DMS153 treated with DMSO at 0.1 percent for 48 hours (cell line): Measurements from ENCODE around the gene CYP4A22.
"Not testable (repeated sequence)": the region's sequence is repeated elsewhere in the genome, so short reads cannot be mapped to it uniquely, and the experiment has no call there.

Source experiments
- DNase-seq: peaks from one replicate; lab custom pipeline; 2025; ENCODE audit not compliant: unreplicated experiment; lab: John Stamatoyannopoulos, UW

CYP4A22 gene

GRCh38 chr1:47156457-47156856 lies 19.2 kb downstream of the CYP4A22 start:
- not testable (repeated sequence) for DNase-seq

DNA sequence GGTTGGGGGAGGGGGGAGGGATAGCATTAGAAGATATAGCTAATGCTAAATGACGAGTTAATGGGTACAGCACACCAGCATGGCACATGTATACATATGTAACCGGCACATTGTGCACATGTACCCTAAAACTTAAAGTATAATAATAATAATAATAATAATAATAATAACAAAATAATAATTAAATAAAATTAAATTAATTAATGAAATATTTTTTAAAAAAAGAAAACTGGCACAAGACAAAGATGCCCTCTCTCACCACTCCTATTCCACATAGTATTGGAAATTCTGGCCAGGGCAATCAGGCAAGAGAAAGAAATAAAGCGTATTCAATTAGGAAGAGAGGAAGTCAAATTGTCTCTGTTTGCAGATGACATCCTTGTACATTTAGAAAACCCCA lies 20.7 kb downstream of the CYP4A22 start:
- DNase-seq = not testable (repeated sequence)

DNA sequence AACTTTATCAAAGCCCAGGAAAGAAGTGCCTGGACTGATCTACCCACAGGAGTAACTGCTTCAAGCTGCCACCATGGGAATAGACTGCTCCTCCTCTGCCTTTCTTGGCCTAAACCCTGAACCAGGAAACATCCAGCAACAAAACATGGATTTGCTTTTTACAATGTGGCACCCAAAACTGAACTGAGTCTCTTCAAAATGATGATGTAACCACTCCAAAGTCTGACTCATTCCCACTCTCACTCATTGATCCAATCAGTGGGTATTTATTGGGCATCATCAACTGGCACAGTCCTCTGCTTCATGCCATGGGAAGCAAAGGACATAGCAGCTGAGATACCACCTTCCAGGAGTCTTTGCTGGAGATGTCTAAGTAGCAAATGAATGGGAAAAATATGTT lies 23.5 kb downstream of the CYP4A22 start:
- DNase-seq = no peak

DNA sequence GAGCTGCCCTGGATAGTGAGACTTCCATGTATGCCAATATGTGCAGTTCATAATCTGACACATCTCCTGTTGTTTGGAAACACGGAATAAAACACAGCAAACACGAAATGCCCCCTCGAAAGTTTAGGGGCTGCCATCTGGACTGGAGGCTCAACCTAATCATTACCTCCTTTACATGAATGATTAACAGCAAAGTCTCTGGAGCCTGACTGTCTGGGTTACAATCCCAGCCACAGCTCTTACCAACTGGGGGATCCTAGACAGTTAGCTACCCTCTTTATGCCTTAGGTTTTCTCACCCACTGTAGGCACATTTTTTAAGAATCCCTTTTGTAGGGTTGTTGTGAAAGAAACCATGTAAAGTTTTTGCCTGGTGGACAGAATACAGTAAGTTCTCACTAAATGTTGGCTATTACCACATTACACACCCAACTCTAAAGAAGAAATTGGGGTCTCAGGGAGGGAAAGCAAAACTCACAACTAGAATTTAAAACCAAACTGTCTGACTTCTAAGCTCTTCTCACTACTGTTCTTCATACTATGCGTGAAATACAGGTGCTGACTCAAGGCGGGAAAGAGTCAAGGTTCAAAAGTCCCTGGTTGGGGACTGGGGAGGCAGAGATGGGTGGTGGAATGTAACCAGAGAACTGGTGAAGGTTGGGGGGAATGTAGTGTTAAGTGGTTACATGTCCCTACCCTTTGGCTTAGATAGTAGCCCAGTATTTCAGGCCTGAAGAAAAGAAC lies 24.2 kb downstream of the CYP4A22 start:
- DNase-seq = no peak

GRCh38 chr1:47164552-47164951 lies 27.3 kb downstream of the CYP4A22 start:
- DNase-seq = no peak

DNA sequence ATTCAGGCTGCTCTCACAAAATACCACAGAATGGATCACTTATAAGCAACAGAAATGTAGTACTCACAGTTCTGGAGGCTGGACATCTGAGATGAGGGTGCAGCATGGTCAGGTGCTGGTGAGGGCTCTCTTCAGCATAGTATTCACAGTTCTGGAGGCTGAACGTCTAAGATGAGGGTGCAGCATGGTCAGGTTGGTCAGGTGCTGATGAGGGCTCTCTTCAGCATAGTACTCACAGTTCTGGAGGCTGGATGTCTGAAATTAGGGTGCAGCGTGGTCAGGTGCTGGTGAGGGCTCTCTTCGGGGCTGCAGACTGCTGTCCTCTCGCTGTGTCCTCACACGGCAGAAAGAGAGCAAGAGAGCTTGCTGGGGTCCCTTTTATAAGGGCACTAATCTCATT lies 35.5 kb downstream of the CYP4A22 start:
- DNase-seq = no peak

DNA sequence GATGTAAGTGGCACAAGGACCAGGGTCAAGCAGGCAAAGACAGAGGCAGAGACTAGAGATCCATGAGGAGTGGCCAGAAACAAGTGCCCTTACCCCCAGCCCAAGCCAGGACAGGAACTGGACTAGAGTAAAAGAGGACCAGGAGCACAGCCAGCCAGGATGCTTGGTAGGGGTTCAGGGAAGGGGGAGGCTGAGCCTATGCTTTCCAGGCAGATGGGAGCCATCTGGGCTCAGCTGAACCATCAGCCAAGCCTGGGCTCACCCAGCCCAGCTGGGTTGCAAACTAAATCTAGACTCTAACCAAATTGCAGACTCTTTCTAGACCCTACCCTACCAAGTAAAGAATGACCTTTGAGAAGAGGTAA lies 37.4 kb downstream of the CYP4A22 start:
- DNase-seq = no peak

DNA sequence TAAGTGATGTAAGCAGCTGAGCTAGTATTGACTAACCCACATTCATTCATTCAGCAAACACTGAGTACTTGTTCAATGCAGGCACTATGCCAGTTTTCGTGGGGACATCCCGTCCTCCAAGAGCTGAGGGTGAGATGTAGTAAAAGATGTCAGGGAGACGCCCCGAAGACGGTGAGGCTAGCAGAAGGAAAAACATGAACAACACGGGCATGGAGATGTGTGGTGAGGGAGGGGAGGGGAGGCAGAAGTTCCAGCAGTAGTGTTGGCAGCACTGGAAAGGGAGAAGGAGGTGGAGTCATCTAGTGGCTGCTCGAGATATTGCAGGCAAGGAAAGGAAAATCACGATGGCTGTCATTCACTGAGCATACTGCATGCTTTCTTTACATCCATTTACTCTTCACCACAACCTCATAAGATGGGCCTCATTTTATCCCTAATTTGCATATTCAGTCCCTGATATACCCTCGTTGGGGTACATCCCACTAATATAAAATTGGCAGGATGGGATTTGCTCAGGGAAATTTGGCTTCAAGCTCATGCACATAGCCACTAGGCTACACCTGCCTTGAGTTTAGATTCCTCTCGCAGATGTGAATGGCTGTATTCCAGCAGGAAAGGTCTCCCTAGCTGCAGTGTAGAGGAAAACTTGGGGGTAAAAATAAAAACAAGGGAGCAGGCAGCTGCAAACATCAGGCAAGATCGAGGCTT lies 38.1 kb downstream of the CYP4A22 start:
- DNase-seq = peak; percentile 60

GRCh38 chr1:47178020-47178419 lies 40.8 kb downstream of the CYP4A22 start:
- no peak for DNase-seq

DNA sequence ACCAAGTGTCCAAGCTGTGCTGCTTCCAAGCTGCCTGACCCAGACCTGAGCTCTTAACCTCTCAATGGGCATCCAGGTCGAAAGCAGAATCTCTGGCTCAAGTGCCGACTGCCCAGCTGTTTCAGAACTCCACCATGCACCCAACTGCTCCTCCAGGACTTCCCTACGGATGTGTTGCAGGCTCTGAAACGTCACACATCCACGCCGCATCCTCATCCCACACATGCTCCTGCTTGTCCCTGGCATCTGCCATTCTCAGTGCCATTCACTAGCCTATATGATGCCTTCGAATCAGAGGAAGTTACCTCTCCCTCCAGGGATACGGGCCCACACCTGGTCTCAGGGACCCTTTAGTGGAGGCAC lies 41.4 kb downstream of the CYP4A22 start:
- no peak for DNase-seq

- DNase-seq = peak; percentile 95
These were observed 42.1 kb downstream of the CYP4A22 start for GRCh38 chr1:47179017-47179987.

DNA sequence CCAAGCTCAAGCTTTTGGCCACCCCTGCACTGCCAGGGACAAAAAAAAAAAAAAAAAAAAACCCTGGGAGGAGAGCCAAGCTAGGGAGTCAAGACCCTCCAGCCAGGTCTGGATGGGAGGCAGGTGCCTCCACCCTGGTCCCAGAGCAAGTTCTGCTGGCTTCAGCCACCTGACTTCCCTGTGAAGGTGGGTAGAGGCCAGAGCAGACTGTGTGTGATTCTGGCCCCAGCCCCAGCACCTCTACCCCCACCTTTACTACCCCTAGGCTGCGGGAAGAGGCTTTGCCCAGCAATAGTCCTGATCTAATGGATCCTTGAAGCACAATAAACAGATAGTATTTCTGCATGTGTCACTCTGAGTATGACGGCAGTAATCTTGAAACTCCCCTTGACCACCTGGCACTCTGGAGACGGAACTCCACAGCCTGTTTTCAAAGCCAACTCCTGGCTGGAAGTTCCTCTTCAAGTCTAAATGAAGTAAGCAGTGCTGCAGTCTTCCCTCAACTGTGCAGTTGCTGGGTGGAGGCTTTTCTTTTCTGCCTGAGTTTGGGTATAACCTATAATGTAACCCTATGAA lies 42.8 kb downstream of the CYP4A22 start:
- DNase-seq = no peak

- DNase-seq = no peak
These were observed 43.4 kb downstream of the CYP4A22 start for GRCh38 chr1:47180603-47181094.

DNA sequence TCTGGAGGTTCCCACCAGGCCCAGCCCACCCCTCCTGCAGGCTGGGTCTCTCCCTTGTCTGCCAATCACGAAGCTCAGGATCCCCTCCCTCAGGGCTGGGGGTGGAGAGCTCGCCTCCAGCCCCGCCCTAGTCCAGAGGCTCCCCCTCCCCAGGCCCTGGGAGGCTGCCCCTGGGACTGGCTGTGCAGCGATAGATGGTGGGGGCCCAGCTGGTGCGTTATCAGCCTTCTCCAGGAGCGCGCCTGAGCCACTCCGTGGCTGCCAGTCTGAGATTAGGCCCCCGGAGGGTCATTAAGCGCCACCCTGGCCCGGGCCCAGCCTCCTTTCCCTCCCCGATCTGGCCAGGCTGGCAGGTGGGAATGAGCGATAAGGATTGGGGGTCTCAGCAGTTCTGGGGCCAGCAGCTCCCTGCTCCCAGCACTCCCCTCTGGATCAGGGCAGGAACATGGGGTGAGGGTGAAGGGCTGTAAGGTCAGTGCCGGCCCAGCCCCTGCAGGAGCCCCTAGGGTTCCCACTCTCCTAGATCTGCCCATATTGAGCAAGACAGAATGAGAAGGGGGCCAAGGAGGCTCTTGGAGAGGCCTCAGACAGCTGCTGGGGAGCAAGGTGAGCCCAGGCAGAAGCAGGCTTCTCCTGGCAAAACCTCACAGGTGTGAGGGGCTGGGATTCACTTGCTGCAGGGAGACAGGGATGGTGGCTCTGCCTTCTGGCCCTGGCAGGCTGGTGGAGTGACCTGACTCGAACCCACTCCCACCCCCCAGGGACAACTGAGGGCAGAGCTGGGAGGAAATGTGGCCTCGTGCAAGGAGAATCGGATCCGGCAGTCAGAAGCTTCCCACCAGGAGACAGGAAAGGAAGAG lies 44.1 kb downstream of the CYP4A22 start:
- no peak for DNase-seq

- DNase-seq = no peak
These were observed 44.9 kb downstream of the CYP4A22 start for GRCh38 chr1:47181955-47182675.

GRCh38 chr1:47182676-47183235 lies 45.5 kb downstream of the CYP4A22 start:
- DNase-seq = no peak

GRCh38 chr1:47183308-47184089 lies 46.3 kb downstream of the CYP4A22 start:
- no peak for DNase-seq

DNA sequence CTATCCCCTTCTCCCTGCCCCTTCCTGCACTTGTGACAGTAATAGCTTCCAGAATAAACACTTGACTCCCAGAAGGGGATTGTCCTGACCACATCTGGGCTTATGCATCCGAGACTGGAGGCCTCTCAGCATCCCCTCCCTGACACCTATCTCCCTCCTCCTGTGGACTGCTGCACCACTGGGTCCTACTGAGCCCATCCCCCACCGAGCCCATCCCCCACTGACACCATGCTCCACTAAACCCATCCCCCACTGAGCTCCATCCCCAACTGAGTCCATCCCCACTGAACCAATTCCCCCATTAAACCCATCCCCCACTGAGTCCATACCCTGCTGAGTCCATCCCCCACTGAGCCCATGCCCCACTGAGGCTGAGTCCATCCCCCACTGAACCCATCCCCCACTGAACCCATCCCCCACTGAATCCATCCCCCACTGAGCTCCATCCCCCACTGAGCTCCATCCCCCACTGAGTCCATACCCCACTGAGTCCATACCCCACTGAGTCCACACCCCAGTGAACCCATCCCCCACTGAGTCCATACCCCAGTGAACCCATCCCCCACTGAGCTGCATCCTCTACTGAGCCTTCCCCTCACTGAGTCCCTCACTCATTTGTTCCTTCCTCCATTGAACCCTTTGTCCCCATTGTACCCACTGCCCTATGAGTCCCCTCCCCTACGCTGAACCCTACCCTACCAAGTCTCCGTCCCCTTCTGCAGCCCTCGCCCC lies 47.0 kb downstream of the CYP4A22 start:
- no peak for DNase-seq
